ENCODE data around the gene RHOBTB3.

Gene RHOBTB3

GRCh38 chr5:95825495-95825894 lies 94.4 kb downstream of the RHOBTB3 start:
- no peak for DNase-seq (ENCODE audit: low read depth)
- H3K4me3 ChIP-seq (ENCODE audit: control insufficient read depth, low read depth, low read length), result no peak overlapping the region
- no peak for TF ChIP-seq CTCF (conservative IDR thresholded peaks at IDR 0.05; ENCODE audit: control insufficient read depth, insufficient read depth, low read depth, low read length)

- DNase-seq (ENCODE audit: low read depth), result no peak
- H3K4me3 ChIP-seq (ENCODE audit: control insufficient read depth, low read depth, low read length), result no peak overlapping the region
- no peak for TF ChIP-seq CTCF (conservative IDR thresholded peaks at IDR 0.05; ENCODE audit: control insufficient read depth, insufficient read depth, low read depth, low read length)
Measured at GRCh38 chr5:95826949-95827891, 96.1 kb downstream of the RHOBTB3 start.

- no peak overlapping the region for H3K4me3 ChIP-seq (ENCODE audit: control insufficient read depth, low read depth, low read length)
Measured at GRCh38 chr5:95827892-95828246, 96.7 kb downstream of the RHOBTB3 start.

DNA sequence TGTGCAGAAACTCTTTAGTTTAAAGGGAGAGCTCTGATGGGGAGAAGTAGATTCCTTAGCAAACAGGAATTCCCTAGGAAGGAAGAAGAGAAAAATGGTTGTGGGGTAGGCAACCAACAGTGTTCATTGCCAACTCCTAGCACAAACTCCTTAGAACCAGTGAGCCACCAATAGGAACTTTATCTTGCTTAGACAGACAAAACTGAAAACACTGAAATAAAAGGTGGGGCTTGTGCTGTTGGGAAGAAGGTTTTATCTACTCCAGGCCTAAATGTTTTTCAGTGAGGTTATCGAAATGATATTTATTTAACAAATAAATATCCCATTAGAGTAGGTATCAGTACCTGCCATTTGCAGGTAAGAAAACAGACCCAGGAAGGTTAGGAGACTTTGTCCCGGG lies 99.1 kb downstream of the RHOBTB3 start:
- H3K4me3 ChIP-seq (ENCODE audit: control insufficient read depth, low read depth, low read length), result no peak overlapping the region
- TF ChIP-seq CTCF (conservative IDR thresholded peaks at IDR 0.05; ENCODE audit: control insufficient read depth, insufficient read depth, low read depth, low read length), result no peak
- DNase-seq (ENCODE audit: low read depth), result no peak

More at GRCh38 chr5:95827892-95828246, 96.7 kb downstream of the RHOBTB3 start:
- DNase-seq (ENCODE audit: low read depth), result no peak
- no peak for TF ChIP-seq CTCF (conservative IDR thresholded peaks at IDR 0.05; ENCODE audit: control insufficient read depth, insufficient read depth, low read depth, low read length)

DNA sequence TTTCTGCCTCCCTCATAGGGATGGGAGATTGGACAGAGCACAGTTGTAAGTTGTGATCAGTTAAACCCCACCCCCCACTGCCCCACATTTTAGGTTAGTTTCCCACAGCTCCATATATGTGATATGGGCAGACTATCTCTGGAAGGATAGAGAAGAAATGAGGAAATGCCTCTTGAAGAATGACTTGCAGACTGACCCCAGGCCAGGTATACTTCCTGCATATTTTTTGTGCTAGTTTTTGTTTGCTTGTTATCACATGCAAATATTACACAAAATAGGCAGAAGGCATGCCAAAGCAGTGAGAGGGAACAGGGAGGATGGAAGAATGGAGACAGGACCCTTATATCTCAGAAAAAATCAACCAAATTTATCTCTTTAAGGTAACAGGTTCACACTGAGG lies 101.5 kb downstream of the RHOBTB3 start:
- H3K4me3 ChIP-seq (ENCODE audit: control insufficient read depth, low read depth, low read length), result no peak overlapping the region
- no peak for TF ChIP-seq CTCF (conservative IDR thresholded peaks at IDR 0.05; ENCODE audit: control insufficient read depth, insufficient read depth, low read depth, low read length)
- no peak for DNase-seq (ENCODE audit: low read depth)

GRCh38 chr5:95835682-95836385 lies 104.7 kb downstream of the RHOBTB3 start:
- no peak for DNase-seq (ENCODE audit: low read depth)
- TF ChIP-seq CTCF (conservative IDR thresholded peaks at IDR 0.05; ENCODE audit: control insufficient read depth, insufficient read depth, low read depth, low read length), result no peak
- H3K4me3 ChIP-seq (ENCODE audit: control insufficient read depth, low read depth, low read length), result no peak overlapping the region
